HCT116 (cell line): Measurements from ENCODE around the gene SMPX. TPM values are rescaled to one million over a fixed set of nuclear protein-coding genes. Genes with fewer than 3 reads are reported as not detected.

ENCODE experiments used
- ATAC-seq: fragments of 200-7000 bp; cut with Tn5 transposase; 2 replicates; pipeline ENCODE4 v1.9.1; 2020; ENCODE audit warnings: mild to moderate bottlenecking, moderate library complexity
- BruUV-seq: library from RNA; stranded (reverse); fragments of 400-500 nt; replicated peaks from 2 replicates; lab custom pipeline; 2021; lab: Mats Ljungman, UMichigan
- CTCF ChIA-PET: fragments of 300-600 bp; sonication (Branson Sonifier 250); formaldehyde crosslinking; loops from one replicate; lab custom pipeline; 2021; ENCODE audit warnings: antibody characterized with exemption; lab: Charles Lee
- POLR2A ChIA-PET: fragments of 300-600, 350-600 bp; sonication (Branson Sonifier 250); formaldehyde crosslinking; loops from one replicate; lab custom pipeline; 2021; ENCODE audit warnings: antibody characterized with exemption; lab: Charles Lee
- RAD21 ChIA-PET, 2 experiments: fragments of 300-600 bp; sonication (Branson Sonifier 250); formaldehyde crosslinking; loops; one replicate each; lab custom pipeline; 2023; ENCODE audit warnings: low total read pairs in 2 of 2; ENCODE audit not compliant: uncharacterized antibody in 2 of 2, unreplicated experiment in 2 of 2, low non-redundant PET in 1 of 2; lab: Charles Lee
- DNase-seq: peaks from one replicate; pipeline ENCODE4 v3.0.0-alpha.2; 2010; ENCODE audit warnings: low read depth, low spot score
- H2AFZ ChIP-seq: fragments of 200-600 bp; shearing (Covaris generic), sonication (generic); 2 replicates; pipeline ENCODE4 v1.6.1; 2017; ENCODE audit warnings: low read depth, mixed run types, mixed read lengths, antibody characterized with exemption, low read length; ENCODE audit not compliant: poor library complexity, severe bottlenecking
- H3K27ac ChIP-seq: 2 replicates; pipeline ENCODE4 v1.5.1; 2012; ENCODE audit warnings: low read depth, low read length
- H3K27me3 ChIP-seq: fragments of 200-600 bp; sonication (generic); 2 replicates; pipeline ENCODE4 v1.6.1; 2016; ENCODE audit warnings: mixed run types, low read length, mixed read lengths; ENCODE audit not compliant: insufficient read depth
- H3K36me3 ChIP-seq, 2 experiments: fragments of 200-500 bp in 1 of 2; fragments of 200-600 bp in 1 of 2; sonication (Bioruptor generic) in 1 of 2; sonication (generic) in 1 of 2; 2 replicates each; pipeline versions ENCODE4 v1.5.1 to v1.6.1; 2014 to 2016; ENCODE audit warnings: low read length in 2 of 2, inconsistent platforms in 1 of 2, mixed read lengths in 1 of 2, mixed run types in 1 of 2; ENCODE audit not compliant: insufficient read depth in 2 of 2, control insufficient read depth in 1 of 2
- H3K4me1 ChIP-seq, 2 experiments: fragments of 200-600 bp in 1 of 2; sonication (generic) in 1 of 2; 2 replicates each; pipeline versions ENCODE4 v1.5.1 to v1.6.1; 2012 to 2017; ENCODE audit warnings: low read length in 2 of 2, inconsistent platforms in 1 of 2, mild to moderate bottlenecking in 1 of 2, mixed read lengths in 1 of 2, mixed run types in 1 of 2, moderate library complexity in 1 of 2; ENCODE audit not compliant: insufficient read depth in 2 of 2, control insufficient read depth in 1 of 2
- H3K4me2 ChIP-seq: fragments of 200-600 bp; sonication (generic); 2 replicates; pipeline ENCODE4 v1.6.1; 2017; ENCODE audit warnings: mixed run types, low read length, mixed read lengths
- H3K4me3 ChIP-seq, 2 experiments: fragments of 200-600 bp in 1 of 2; sonication (generic) in 1 of 2; replicated peaks in 1 of 2; 2 replicates each; pipeline ENCODE4 v1.5.1; 2011 to 2016; ENCODE audit warnings: low read length in 2 of 2, control low read depth in 1 of 2, low read depth in 1 of 2, mild to moderate bottlenecking in 1 of 2, mixed read lengths in 1 of 2, mixed run types in 1 of 2
- H3K79me2 ChIP-seq: fragments of 200-600 bp; sonication (generic); 2 replicates; pipeline ENCODE4 v1.6.1; 2017; ENCODE audit warnings: mild to moderate bottlenecking, mixed run types, low read length, moderate library complexity, mixed read lengths; ENCODE audit not compliant: insufficient read depth
- H3K9ac ChIP-seq: fragments of 200-600 bp; sonication (generic); 2 replicates; pipeline ENCODE4 v1.6.1; 2016; ENCODE audit warnings: low read length, mixed read lengths
- H3K9me2 ChIP-seq: fragments of 200-600 bp; sonication (generic), shearing (Covaris generic); 2 replicates; pipeline ENCODE4 v1.6.1; 2017; ENCODE audit warnings: mixed run types, mild to moderate bottlenecking, moderate library complexity; ENCODE audit not compliant: insufficient read depth
- H3K9me3 ChIP-seq, 2 experiments: fragments of 200-500 bp in 1 of 2; fragments of 200-600 bp in 1 of 2; sonication (Bioruptor generic) in 1 of 2; sonication (generic) in 1 of 2; 2 replicates each; pipeline ENCODE4 v1.6.1; 2014 to 2017; ENCODE audit warnings: low read length in 2 of 2, mixed read lengths in 2 of 2, inconsistent platforms in 1 of 2, low read depth in 1 of 2, mild to moderate bottlenecking in 1 of 2, mixed run types in 1 of 2, moderate library complexity in 1 of 2; ENCODE audit not compliant: control insufficient read depth in 1 of 2, insufficient read depth in 1 of 2
- H4K20me1 ChIP-seq: fragments of 200-600 bp; sonication (generic), shearing (Covaris generic); 2 replicates; pipeline ENCODE4 v1.6.1; 2017; ENCODE audit warnings: mixed run types, mild to moderate bottlenecking, moderate library complexity; ENCODE audit not compliant: insufficient read depth
- ATF3 ChIP-seq: IDR thresholded peaks from 2 replicates; pipeline ENCODE4 v1.6.1; 2012
- CBX3 ChIP-seq: IDR thresholded peaks from 2 replicates; pipeline ENCODE4 v1.6.1; 2012; ENCODE audit warnings: low read depth
- CEBPB ChIP-seq: IDR thresholded peaks from 2 replicates; pipeline ENCODE4 v1.6.1; 2012; ENCODE audit warnings: low read depth
- ELF1 ChIP-seq: IDR thresholded peaks from 2 replicates; pipeline ENCODE4 v1.6.1; 2012; ENCODE audit warnings: low read depth, borderline replicate concordance
- FOSL1 ChIP-seq: IDR thresholded peaks from 2 replicates; pipeline ENCODE4 v1.6.1; 2012; ENCODE audit warnings: low read depth
- JUND ChIP-seq: IDR thresholded peaks from 2 replicates; pipeline ENCODE4 v1.6.1; 2012
- MAX ChIP-seq: IDR thresholded peaks from 2 replicates; pipeline ENCODE4 v1.6.1; 2012
- RAD21 ChIP-seq: IDR thresholded peaks from 2 replicates; pipeline ENCODE4 v1.6.1; 2012; ENCODE audit warnings: low read depth, mild to moderate bottlenecking
- SP1 ChIP-seq: IDR thresholded peaks from 2 replicates; pipeline ENCODE4 v1.6.1; 2012; ENCODE audit warnings: low read depth
- SRF ChIP-seq: IDR thresholded peaks from 2 replicates; pipeline ENCODE4 v1.6.1; 2012; ENCODE audit warnings: low read depth
- YY1 ChIP-seq: IDR thresholded peaks from 2 replicates; pipeline ENCODE4 v1.6.1; 2011; ENCODE audit warnings: low read length, low read depth, moderate library complexity, mild to moderate bottlenecking; ENCODE audit not compliant: insufficient replicate concordance; ENCODE audit errors: extremely low read depth
- ZFX ChIP-seq: fragments of 450-650 bp; IDR thresholded peaks from 2 replicates; pipeline ENCODE4 v1.6.1; 2017
- ZNF274 ChIP-seq: fragments of 200-500 bp; sonication (Bioruptor generic); IDR thresholded peaks from 2 replicates; pipeline ENCODE4 v1.6.1; 2014; ENCODE audit warnings: mild to moderate bottlenecking, low read depth, low read length, inconsistent platforms
- intact Hi-C: fragments of 100-400 bp; cut with micrococcal nuclease; formaldehyde crosslinking; loops from 2 replicates; pipeline ENCODE4 v1.10.0; 2022
- total RNA-seq: library from RNA; stranded (reverse); gene quantifications from one replicate; pipeline ENCODE4 v1.2.1, GENCODE V29; 2021; ENCODE audit not compliant: unreplicated experiment

Gene SMPX
- total RNA-seq, 1 experiment from 2014 or later: 0.59 TPM

GRCh38 chrX:21748235-21748634 lies 9.7 kb downstream of the SMPX start:
- no TSS peak for BruUV-seq
- intact Hi-C loops: loop anchor here (5.0 kb wide), 1 partner anchor 1221 kb away; no protein-coding TSS in a partner anchor
- Histone ChIP-seq H3K4me1 (no peaks in the 10 kb centered on the region), H3K9me2 (no peaks in the 10 kb centered on the region), H4K20me1 (no peaks in the 10 kb centered on the region), H3K27me3 (no peaks in the 10 kb centered on the region), H3K9me3 (no peaks in the 10 kb centered on the region), H3K4me2 (no peak overlapping the region), H2AFZ (no peak overlapping the region), H3K79me2 (no peaks in the 10 kb centered on the region), H3K9ac (no peak overlapping the region), H3K36me3 (no peaks in the 10 kb centered on the region), H3K4me3 (no peak overlapping the region), H3K27ac (no peak overlapping the region)
- POLR2A ChIA-PET: no interaction called here
- RAD21 ChIA-PET: no interaction called here
- DNase-seq (no peak), ATAC-seq (no peak)
- TF ChIP-seq SRF (no peak), JUND (no peak), CEBPB (no peak), RAD21 (no peak), YY1 (no peak), CBX3 (no peak), SP1 (no peak), ATF3 (no peak), FOSL1 (no peak)
- CTCF ChIA-PET: no interaction called here

- no peaks in the 10 kb centered on the region for H3K9me2 ChIP-seq
- H3K9ac ChIP-seq: no peak overlapping the region
- TF ChIP-seq MAX: no peak
- TF ChIP-seq ZFX: no peak
- no peak for TF ChIP-seq SP1
- no peak for TF ChIP-seq ATF3
- no peak for TF ChIP-seq ZNF274
- no peak for TF ChIP-seq SRF
- TF ChIP-seq FOSL1: no peak
- no peak for TF ChIP-seq JUND
- TF ChIP-seq ELF1: no peak
- no peak for TF ChIP-seq YY1
- TF ChIP-seq RAD21: no peak
- no peak for TF ChIP-seq CBX3
- H3K27ac ChIP-seq: no peak overlapping the region
- no peaks in the 10 kb centered on the region for H4K20me1 ChIP-seq
- no peaks in the 10 kb centered on the region for H3K4me1 ChIP-seq
- no peak overlapping the region for H3K4me2 ChIP-seq
- H3K36me3 ChIP-seq: no peaks in the 10 kb centered on the region
- no peaks in the 10 kb centered on the region for H3K9me3 ChIP-seq
- intact Hi-C loops: loop anchor here (5.0 kb wide), 1 partner anchor 1220 kb away; no protein-coding TSS in a partner anchor
- H2AFZ ChIP-seq: no peak overlapping the region
- no peak for ATAC-seq
- ChIA-PET RAD21 (no interaction called here), POLR2A (no interaction called here), CTCF (no interaction called here)
- DNase-seq: no peak
- no peaks in the 10 kb centered on the region for H3K79me2 ChIP-seq
- no peaks in the 10 kb centered on the region for H3K27me3 ChIP-seq
- no peak overlapping the region for H3K4me3 ChIP-seq
- BruUV-seq: no TSS peak
Measured at GRCh38 chrX:21747558-21747957, 10.4 kb downstream of the SMPX start.
